ENCODE data around the gene RANBP3. TPM values are rescaled to one million over a fixed set of nuclear protein-coding genes. Genes with fewer than 3 reads are reported as not detected.

The RANBP3 gene
- total and polyA plus RNA-seq, 4 donors: 33.6 to 67.7 (median 54.9) TPM

- no peak overlapping the region for H3K4me3 ChIP-seq
- peaks cover 0 to 9% (median 5%) of the 10 kb centered on the region in 5 donors for H3K4me1 ChIP-seq (ENCODE audit: control insufficient read depth in 5 of 5, insufficient read depth in 5 of 5, low read length in 5 of 5)
- H3K27me3 ChIP-seq (ENCODE audit: control insufficient read depth in 3 of 3, insufficient read depth in 3 of 3, low read length in 2 of 3): peaks cover 0 to 5% (median 2%) of the 10 kb centered on the region in 3 donors
- H3K9me3 ChIP-seq (ENCODE audit: control insufficient read depth in 4 of 4, insufficient read depth in 3 of 4, low read length in 3 of 4): no peaks in the 10 kb centered on the region
- no peak for DNase-seq
- H3K36me3 ChIP-seq (ENCODE audit: control insufficient read depth in 4 of 4, insufficient read depth in 4 of 4, low read length in 4 of 4): peaks cover 3 to 33% (median 8%) of the 10 kb centered on the region in 4 donors
- TF ChIP-seq CTCF (IDR thresholded peaks at IDR 0.05; ENCODE audit: control extremely low read depth, extremely low read depth): no peak
- ATAC-seq (ENCODE audit: insufficient read depth, low FRiP score): no peak
- WGBS, 2 donors: 88 to 89% methylated on average over 28 of the region's 28 CpGs
- H3K27ac ChIP-seq (ENCODE audit: low read depth in 1 of 2, low read length in 1 of 2): peak overlapping the region in 1 of 2 donors; percentile 78
- no peak overlapping the region for H3K9ac ChIP-seq (ENCODE audit: insufficient read depth in 1 of 2, low read length in 2 of 2)
These were observed 83.1 kb downstream of the RANBP3 start for GRCh38 chr19:5894704-5895349.

GRCh38 chr19:5893907-5894703, 83.8 kb downstream of the RANBP3 start:
- no peak for ATAC-seq (ENCODE audit: insufficient read depth, low FRiP score)
- WGBS, 2 donors: 78 to 80% methylated on average over 28 of the region's 28 CpGs
- Histone ChIP-seq H3K4me3 (no peak overlapping the region), H3K9ac (ENCODE audit: insufficient read depth in 1 of 2, low read length in 2 of 2) (no peak overlapping the region), H3K27me3 (ENCODE audit: control insufficient read depth in 3 of 3, insufficient read depth in 3 of 3, low read length in 2 of 3) (peaks cover 0 to 5% (median 2%) of the 10 kb centered on the region in 3 donors), H3K36me3 (ENCODE audit: control insufficient read depth in 4 of 4, insufficient read depth in 4 of 4, low read length in 4 of 4) (peaks cover 3 to 31% (median 8%) of the 10 kb centered on the region in 4 donors), H3K4me1 (ENCODE audit: control insufficient read depth in 5 of 5, insufficient read depth in 5 of 5, low read length in 5 of 5) (peaks cover 0 to 9% (median 5%) of the 10 kb centered on the region in 5 donors), H3K27ac (ENCODE audit: low read depth in 1 of 2, low read length in 1 of 2) (peak overlapping the region in 1 of 2 donors; percentile 78), H3K9me3 (ENCODE audit: control insufficient read depth in 4 of 4, insufficient read depth in 3 of 4, low read length in 3 of 4) (no peaks in the 10 kb centered on the region)
- no peak for TF ChIP-seq CTCF (IDR thresholded peaks at IDR 0.05; ENCODE audit: control extremely low read depth, extremely low read depth)
- no peak for DNase-seq

- H3K9ac ChIP-seq (ENCODE audit: insufficient read depth in 1 of 2, low read length in 2 of 2): no peak overlapping the region
- 80 to 83% methylated on average over 13 of the region's 13 CpGs for WGBS, 2 donors
- peaks cover 3 to 31% (median 8%) of the 10 kb centered on the region in 4 donors for H3K36me3 ChIP-seq (ENCODE audit: control insufficient read depth in 4 of 4, insufficient read depth in 4 of 4, low read length in 4 of 4)
- no peak overlapping the region for H3K4me3 ChIP-seq
- peaks cover 0 to 9% (median 5%) of the 10 kb centered on the region in 5 donors for H3K4me1 ChIP-seq (ENCODE audit: control insufficient read depth in 5 of 5, insufficient read depth in 5 of 5, low read length in 5 of 5)
- H3K27ac ChIP-seq (ENCODE audit: low read depth in 1 of 2, low read length in 1 of 2): peak overlapping the region in 1 of 2 donors; percentile 78
- ATAC-seq (ENCODE audit: insufficient read depth, low FRiP score): no peak
- no peaks in the 10 kb centered on the region for H3K9me3 ChIP-seq (ENCODE audit: control insufficient read depth in 4 of 4, insufficient read depth in 3 of 4, low read length in 3 of 4)
- TF ChIP-seq CTCF (IDR thresholded peaks at IDR 0.05; ENCODE audit: control extremely low read depth, extremely low read depth): no peak
- peaks cover 0 to 5% (median 2%) of the 10 kb centered on the region in 3 donors for H3K27me3 ChIP-seq (ENCODE audit: control insufficient read depth in 3 of 3, insufficient read depth in 3 of 3, low read length in 2 of 3)
- DNase-seq: no peak
These were observed 84.5 kb downstream of the RANBP3 start for GRCh38 chr19:5893296-5893903.

Measured in lung (tissue), 12 donors.